ENCODE data around the gene FAM170B. TPM values are rescaled to one million over a fixed set of nuclear protein-coding genes. Genes with fewer than 3 reads are reported as not detected.

FAM170B gene
- polyA plus RNA-seq, 3 donors: not detected

DNA sequence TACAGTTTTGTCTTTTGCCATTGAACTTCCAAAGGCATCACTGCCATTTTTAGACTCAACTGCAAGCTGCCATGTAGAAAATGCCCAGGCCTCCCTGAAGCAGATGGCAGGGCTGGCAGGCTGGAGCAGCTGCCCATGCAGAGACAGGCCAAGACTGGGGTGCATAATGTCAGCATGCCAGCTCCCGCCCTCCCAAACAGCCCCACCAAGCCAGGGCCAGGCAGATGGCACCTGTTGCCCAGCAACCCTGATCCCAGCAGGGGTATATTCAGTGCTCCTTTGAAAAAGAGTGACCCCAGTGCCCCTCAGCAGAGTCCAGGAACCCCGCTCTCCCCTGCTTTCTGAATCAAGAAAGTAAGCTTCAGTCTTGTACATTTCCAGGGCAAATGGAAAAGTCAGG, 51.1 kb downstream of the FAM170B start:
- DNase-seq (ENCODE audit: low read depth in 3 of 3, low spot score in 2 of 3): no peak

DNA sequence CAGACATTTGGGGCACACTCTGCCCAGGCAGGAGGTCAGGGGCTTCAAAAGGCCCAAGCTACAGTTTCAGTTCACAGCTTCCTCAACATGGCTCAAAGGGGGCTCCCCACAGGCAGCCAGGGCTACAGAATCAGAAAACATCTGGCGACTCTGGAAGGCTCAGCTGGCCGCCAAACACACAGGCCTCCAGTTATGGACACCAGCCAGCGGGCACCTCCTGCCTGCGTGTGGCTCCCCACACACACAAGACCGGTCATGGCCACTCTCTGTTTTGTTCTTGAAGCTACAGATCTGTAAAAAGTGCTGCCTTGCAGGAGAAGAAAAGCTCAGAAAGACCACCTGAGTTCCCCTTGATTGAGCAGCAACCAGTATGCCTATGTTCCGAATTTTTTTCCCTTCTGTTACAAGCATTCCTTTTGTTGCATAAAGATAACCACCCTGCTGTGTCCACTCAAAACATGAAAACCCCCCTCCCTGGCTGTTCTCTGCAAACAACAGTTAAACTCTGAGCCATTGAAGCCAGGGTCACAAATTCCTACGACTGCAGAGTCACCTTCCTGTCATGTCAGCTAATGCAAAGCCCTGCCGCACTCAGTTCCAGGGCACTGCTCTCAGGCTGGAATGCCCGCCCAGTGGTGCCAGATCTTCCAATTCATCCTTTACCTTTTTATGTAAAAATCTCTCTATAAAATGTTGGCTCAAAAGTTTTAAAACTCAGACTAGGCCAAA, 52.1 kb downstream of the FAM170B start:
- no peak for DNase-seq (ENCODE audit: low read depth in 3 of 3, low spot score in 2 of 3)

Other genes with a start within 250 kb of the FAM170B start
- under 1 TPM; 0.16 to 0.22 (median 0.17) TPM for gene LRRC18, start 194.2 kb downstream of the FAM170B start, polyA plus RNA-seq (ENCODE audit: insufficient read length in 3 of 3)
- 10 to 100 TPM; 13.4 to 16.6 (median 15.9) TPM for gene VSTM4, start 18.5 kb downstream of the FAM170B start, polyA plus RNA-seq (ENCODE audit: insufficient read length in 3 of 3)
- gene TMEM273, start 54.4 kb upstream of the FAM170B start, polyA plus RNA-seq (ENCODE audit: insufficient read length in 3 of 3): 1 to 10 TPM; 2.2 to 3.3 (median 2.8) TPM
- gene C10orf71, start 165.1 kb upstream of the FAM170B start, polyA plus RNA-seq (ENCODE audit: insufficient read length in 3 of 3): under 1 TPM; 0.08 to 0.19 (median 0.15) TPM